IMR-90 (cell line): ENCODE data around the gene DYNLT2.

Experiments used
- MXI1 ChIP-seq: IDR thresholded peaks from 2 replicates; pipeline ENCODE4 v1.6.1; 2012; ENCODE audit warnings: low read depth, mild to moderate bottlenecking, low read length, moderate library complexity, borderline replicate concordance
- POLR2A ChIP-seq: IDR thresholded peaks from 2 replicates; pipeline ENCODE4 v1.6.1; 2012; ENCODE audit warnings: mild to moderate bottlenecking, low read depth, low read length
- TF ChIP-seq, protein P1 (sequence below): conservative IDR thresholded peaks from 2 replicates; pipeline ENCODE4 v1.5.1; 2012; ENCODE audit warnings: mild to moderate bottlenecking, low read depth, low read length, improper control_type of control experiment

GRCh38 chr6:169777896-169778295, 26.5 kb upstream of the DYNLT2 start:
- TF ChIP-seq, protein P1, sequence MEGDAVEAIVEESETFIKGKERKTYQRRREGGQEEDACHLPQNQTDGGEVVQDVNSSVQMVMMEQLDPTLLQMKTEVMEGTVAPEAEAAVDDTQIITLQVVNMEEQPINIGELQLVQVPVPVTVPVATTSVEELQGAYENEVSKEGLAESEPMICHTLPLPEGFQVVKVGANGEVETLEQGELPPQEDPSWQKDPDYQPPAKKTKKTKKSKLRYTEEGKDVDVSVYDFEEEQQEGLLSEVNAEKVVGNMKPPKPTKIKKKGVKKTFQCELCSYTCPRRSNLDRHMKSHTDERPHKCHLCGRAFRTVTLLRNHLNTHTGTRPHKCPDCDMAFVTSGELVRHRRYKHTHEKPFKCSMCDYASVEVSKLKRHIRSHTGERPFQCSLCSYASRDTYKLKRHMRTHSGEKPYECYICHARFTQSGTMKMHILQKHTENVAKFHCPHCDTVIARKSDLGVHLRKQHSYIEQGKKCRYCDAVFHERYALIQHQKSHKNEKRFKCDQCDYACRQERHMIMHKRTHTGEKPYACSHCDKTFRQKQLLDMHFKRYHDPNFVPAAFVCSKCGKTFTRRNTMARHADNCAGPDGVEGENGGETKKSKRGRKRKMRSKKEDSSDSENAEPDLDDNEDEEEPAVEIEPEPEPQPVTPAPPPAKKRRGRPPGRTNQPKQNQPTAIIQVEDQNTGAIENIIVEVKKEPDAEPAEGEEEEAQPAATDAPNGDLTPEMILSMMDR: no peak
- TF ChIP-seq MXI1 (no peak), POLR2A (no peak)
